Right atrium auricular region (tissue), 2 donors: ENCODE results near the gene FAF2. TPM values are rescaled to one million over a fixed set of nuclear protein-coding genes. Genes with fewer than 3 reads are reported as not detected.
"Not testable (repeated sequence)": the region's sequence is repeated elsewhere in the genome, so short reads cannot be mapped to it uniquely, and the experiment has no call there.

Source experiments
- DNase-seq: peaks from one replicate; pipeline ENCODE4 v3.0.0-alpha.2; 2019; ENCODE audit warnings: low spot score
- H3K27ac ChIP-seq, 2 donors: fragments of 200-600 bp; sonication (generic); 1 replicate in 1 of 2; 2 replicates in 1 of 2; pipeline ENCODE4 v1.5.1; 2016 to 2019
- H3K27me3 ChIP-seq, 2 donors: fragments of 200-600 bp; sonication (generic); one replicate each; pipeline versions ENCODE4 v1.5.1 to v1.6.0; 2017 to 2019
- H3K36me3 ChIP-seq: fragments of 200-600 bp; sonication (generic); one replicate; pipeline ENCODE4 v1.5.1; 2016
- H3K4me1 ChIP-seq, 2 donors: fragments of 200-600 bp; sonication (generic); one replicate each; pipeline versions ENCODE4 v1.5.1 to v1.6.0; 2017 to 2019
- H3K4me3 ChIP-seq, 2 donors: fragments of 200-600 bp; sonication (generic); 1 replicate in 1 of 2; 2 replicates in 1 of 2; pipeline ENCODE4 v1.5.1; 2017 to 2019; ENCODE audit warnings: mild to moderate bottlenecking in 1 of 2, moderate library complexity in 1 of 2
- H3K9me3 ChIP-seq, 2 donors: fragments of 200-600 bp; sonication (generic); one replicate each; pipeline ENCODE4 v1.5.1; 2019
- total RNA-seq, 2 donors: library from RNA; depleted of rRNA; stranded (reverse); fragments of >200 nt; gene quantifications; one replicate each; pipeline ENCODE4 v1.1.0, GENCODE V29; 2016
- TF ChIP-seq, protein P1 (sequence below), 2 donors: fragments of 200-600 bp; sonication (generic); IDR thresholded peaks; one replicate each; pipeline ENCODE4 v1.5.1; 2019; ENCODE audit warnings: antibody characterized with exemption in 2 of 2

The FAF2 gene
- total RNA-seq, 2 donors from 2014 or later, result 14.4 to 19.5 TPM

GRCh38 chr5:176407456-176408251, 40.5 kb upstream of the FAF2 start:
- peak overlapping the region; percentile 49 to 58 for H3K27ac ChIP-seq
- H3K27me3 ChIP-seq, result no peaks in the 10 kb centered on the region
- TF ChIP-seq, protein P1, sequence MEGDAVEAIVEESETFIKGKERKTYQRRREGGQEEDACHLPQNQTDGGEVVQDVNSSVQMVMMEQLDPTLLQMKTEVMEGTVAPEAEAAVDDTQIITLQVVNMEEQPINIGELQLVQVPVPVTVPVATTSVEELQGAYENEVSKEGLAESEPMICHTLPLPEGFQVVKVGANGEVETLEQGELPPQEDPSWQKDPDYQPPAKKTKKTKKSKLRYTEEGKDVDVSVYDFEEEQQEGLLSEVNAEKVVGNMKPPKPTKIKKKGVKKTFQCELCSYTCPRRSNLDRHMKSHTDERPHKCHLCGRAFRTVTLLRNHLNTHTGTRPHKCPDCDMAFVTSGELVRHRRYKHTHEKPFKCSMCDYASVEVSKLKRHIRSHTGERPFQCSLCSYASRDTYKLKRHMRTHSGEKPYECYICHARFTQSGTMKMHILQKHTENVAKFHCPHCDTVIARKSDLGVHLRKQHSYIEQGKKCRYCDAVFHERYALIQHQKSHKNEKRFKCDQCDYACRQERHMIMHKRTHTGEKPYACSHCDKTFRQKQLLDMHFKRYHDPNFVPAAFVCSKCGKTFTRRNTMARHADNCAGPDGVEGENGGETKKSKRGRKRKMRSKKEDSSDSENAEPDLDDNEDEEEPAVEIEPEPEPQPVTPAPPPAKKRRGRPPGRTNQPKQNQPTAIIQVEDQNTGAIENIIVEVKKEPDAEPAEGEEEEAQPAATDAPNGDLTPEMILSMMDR (IDR thresholded peaks at IDR 0.05), result no peak
- H3K4me3 ChIP-seq, result no peak overlapping the region
- peaks cover 42% of the 10 kb centered on the region for H3K36me3 ChIP-seq
- peaks cover 0 to 42% of the 10 kb centered on the region in 2 donors for H3K4me1 ChIP-seq
- no peak for DNase-seq
- no peaks in the 10 kb centered on the region for H3K9me3 ChIP-seq

DNA sequence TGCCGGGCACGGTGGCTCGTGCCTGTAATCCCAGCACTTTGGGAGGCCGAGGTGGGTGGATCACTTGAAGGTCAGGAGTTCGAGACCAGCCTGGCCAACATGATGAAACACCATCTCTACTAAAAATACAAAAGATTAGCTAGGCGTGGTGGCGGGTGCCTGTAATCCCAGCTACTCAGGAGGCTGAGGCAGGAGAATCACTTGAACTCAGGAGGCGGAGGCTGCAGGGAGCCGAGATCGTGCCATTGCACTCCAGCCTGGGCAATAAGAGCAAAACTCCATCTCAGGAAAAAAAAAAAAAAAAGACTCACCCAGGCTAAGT, 40.0 kb upstream of the FAF2 start:
- DNase-seq, result not testable (repeated sequence)
- peak overlapping the region; percentile 49 to 58 for H3K27ac ChIP-seq
- H3K36me3 ChIP-seq, result peaks cover 42% of the 10 kb centered on the region

DNA sequence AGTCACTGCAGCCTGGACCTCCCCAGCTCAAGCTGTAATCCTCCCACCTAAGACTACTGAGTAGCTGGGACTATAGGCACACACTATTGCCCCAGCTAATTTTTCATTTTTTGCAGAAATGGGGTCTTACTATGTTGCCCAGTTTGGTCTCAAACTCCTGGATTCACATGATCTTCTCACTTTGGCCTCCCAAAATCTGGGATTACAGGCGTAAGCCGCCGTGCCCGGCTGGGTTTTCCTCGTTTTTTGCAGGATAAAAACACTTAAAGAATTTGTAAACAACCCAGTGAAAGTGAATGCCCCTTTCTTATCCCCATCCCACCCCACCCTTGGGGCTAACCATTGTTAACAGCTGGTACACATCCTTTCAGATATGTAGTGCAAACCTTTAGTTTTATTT, 39.6 kb upstream of the FAF2 start:
- peak overlapping the region; percentile 2 to 58 for H3K27ac ChIP-seq
- no peak for DNase-seq
- no peak overlapping the region for H3K4me3 ChIP-seq
- peaks cover 0 to 43% of the 10 kb centered on the region in 2 donors for H3K4me1 ChIP-seq
- no peaks in the 10 kb centered on the region for H3K9me3 ChIP-seq
- TF ChIP-seq, protein P1 (IDR thresholded peaks at IDR 0.05), result no peak
- H3K36me3 ChIP-seq, result peaks cover 42% of the 10 kb centered on the region
- H3K27me3 ChIP-seq, result no peaks in the 10 kb centered on the region

More for the DNA sequence above, 40.0 kb upstream of the FAF2 start:
- not testable (repeated sequence) for H3K27me3 ChIP-seq, H3K4me3 ChIP-seq, H3K9me3 ChIP-seq
- peaks cover 0 to 42% of the 10 kb centered on the region in 2 donors for H3K4me1 ChIP-seq

- no peak for DNase-seq
- TF ChIP-seq, protein P1 (IDR thresholded peaks at IDR 0.05), result no peak
- Histone ChIP-seq H3K4me1 (peaks cover 0 to 55% of the 10 kb centered on the region in 2 donors), H3K9me3 (no peaks in the 10 kb centered on the region), H3K4me3 (no peak overlapping the region), H3K36me3 (peaks cover 40% of the 10 kb centered on the region), H3K27me3 (no peaks in the 10 kb centered on the region), H3K27ac (no peak overlapping the region)
Observed at GRCh38 chr5:176409765-176410164, 38.4 kb upstream of the FAF2 start.

DNA sequence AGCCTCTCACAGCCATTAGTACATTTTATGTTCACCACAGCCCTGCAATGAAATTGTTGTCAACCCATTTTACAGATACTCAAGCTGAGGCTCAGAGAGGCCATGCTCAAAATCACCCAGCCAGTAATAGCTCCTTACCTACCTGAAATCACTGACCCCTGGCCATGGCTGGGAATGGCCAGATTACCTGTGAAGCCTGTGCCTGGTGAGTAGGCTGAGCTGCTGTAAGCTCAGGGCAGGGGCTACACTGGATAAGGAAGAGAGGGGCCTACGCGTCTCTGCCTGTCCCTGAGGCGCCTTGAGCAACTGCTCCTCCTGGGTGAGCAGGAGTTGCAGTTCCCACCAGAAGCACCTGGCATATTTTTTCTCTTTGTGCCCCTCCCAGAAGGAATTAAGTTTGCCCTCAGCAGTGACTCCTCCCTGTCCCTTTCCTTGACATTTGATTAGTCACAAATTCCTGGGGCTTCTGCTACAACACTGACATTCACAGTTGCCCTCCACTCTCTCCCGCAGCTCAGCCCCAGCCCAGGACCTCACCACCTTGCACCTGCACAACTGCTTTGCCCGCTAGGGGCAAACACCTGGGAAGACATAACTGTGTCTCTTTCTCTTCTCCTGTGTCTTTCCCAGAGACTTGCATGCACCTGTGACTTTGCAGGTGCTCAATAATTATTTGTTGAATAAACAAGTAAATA, 37.6 kb upstream of the FAF2 start:
- no peak for DNase-seq
- TF ChIP-seq, protein P1 (IDR thresholded peaks at IDR 0.05), result no peak
- Histone ChIP-seq H3K27ac (no peak overlapping the region), H3K36me3 (peaks cover 34% of the 10 kb centered on the region), H3K27me3 (no peaks in the 10 kb centered on the region), H3K4me1 (peaks cover 0 to 64% of the 10 kb centered on the region in 2 donors), H3K9me3 (no peaks in the 10 kb centered on the region), H3K4me3 (no peak overlapping the region)

GRCh38 chr5:176412517-176413254, 35.5 kb upstream of the FAF2 start:
- DNase-seq, result no peak
- Histone ChIP-seq H3K27me3 (no peaks in the 10 kb centered on the region), H3K36me3 (peaks cover 17% of the 10 kb centered on the region), H3K4me3 (no peak overlapping the region), H3K9me3 (no peaks in the 10 kb centered on the region), H3K27ac (peak overlapping the region; percentile 50 to 74), H3K4me1 (peaks cover 0 to 62% of the 10 kb centered on the region in 2 donors)
- TF ChIP-seq, protein P1 (IDR thresholded peaks at IDR 0.05), result no peak
